Upper lobe of left lung (tissue), 6 donors: ENCODE results near the gene LAGE3. TPM values are rescaled to one million over a fixed set of nuclear protein-coding genes. Genes with fewer than 3 reads are reported as not detected.
A peak's percentile ranks its signal among the peaks of the same experiment; 100 is the strongest.

Source experiments
- ATAC-seq, 2 donors: fragments of 200-7000 bp; cut with Tn5 transposase; one replicate each; pipeline ENCODE4 v1.9.1; 2022; ENCODE audit warnings: mild to moderate bottlenecking in 2 of 2, moderate library complexity in 2 of 2; ENCODE audit not compliant: low FRiP score in 2 of 2
- DNase-seq, 2 donors: peaks; one replicate each; pipeline ENCODE4 v3.0.0-alpha.2; 2019 to 2020
- H3K27ac ChIP-seq, 4 donors: fragments of 200-600 bp; sonication (generic); one replicate each; pipeline ENCODE4 v1.5.1; 2016 to 2019
- H3K27me3 ChIP-seq, 4 donors: fragments of 200-600 bp; sonication (generic); one replicate each; pipeline ENCODE4 v1.5.1; 2017 to 2019
- H3K36me3 ChIP-seq, 4 donors: fragments of 200-600 bp; sonication (generic); one replicate each; pipeline ENCODE4 v1.5.1; 2016 to 2019
- H3K4me1 ChIP-seq, 4 donors: fragments of 200-600 bp; sonication (generic); one replicate each; pipeline ENCODE4 v1.5.1; 2018 to 2019
- H3K4me3 ChIP-seq, 4 donors: fragments of 200-600 bp; sonication (generic); one replicate each; pipeline ENCODE4 v1.5.1; 2017 to 2019; ENCODE audit warnings: mild to moderate bottlenecking in 2 of 4, moderate library complexity in 1 of 4
- H3K9me3 ChIP-seq, 4 donors: fragments of 200-600 bp; sonication (generic); one replicate each; pipeline ENCODE4 v1.5.1; 2018 to 2019
- EP300 ChIP-seq, 4 donors: sonication (generic); formaldehyde crosslinking; IDR thresholded peaks; one replicate each; pipeline ENCODE4 v1.5.1; 2017; ENCODE audit warnings: antibody characterized with exemption in 4 of 4, control low read depth in 2 of 4
- POLR2A ChIP-seq, 4 donors: fragments of 450-650 bp; IDR thresholded peaks; one replicate each; pipeline ENCODE4 v1.5.1; 2016 to 2017; ENCODE audit warnings: antibody characterized with exemption in 4 of 4, mild to moderate bottlenecking in 2 of 4
- POLR2AphosphoS5 ChIP-seq, 2 donors: sonication (generic); formaldehyde crosslinking; IDR thresholded peaks; one replicate each; pipeline ENCODE4 v1.5.1; 2017; ENCODE audit warnings: antibody characterized with exemption in 2 of 2
- WGBS, 2 donors: methylation state at CpG; one replicate each; pipeline ENCODE4 v1.1.5; 2017 to 2018; 5-methylcytosine and 5-hydroxymethylcytosine counted together
- total RNA-seq, 6 donors: library from RNA; depleted of rRNA in 4 of 6; stranded (reverse); fragments of >200 nt in 4 of 6; gene quantifications; one replicate each; pipeline versions ENCODE4 v1.1.0 to v1.2.1, GENCODE V29; 2016 to 2021
- TF ChIP-seq, protein P1 (sequence below), 6 experiments: fragments of 450-650 bp in 4 of 6; fragments of 200-600 bp in 2 of 6; sonication (generic) in 2 of 6; IDR thresholded peaks; one replicate each; pipeline ENCODE4 v1.5.1; 2016 to 2019; ENCODE audit warnings: antibody characterized with exemption in 6 of 6
- donor health status: DM: no; HTN: no; CAD: no; lungs with moderate emphysema.
- donor health status: DM: no; HTN: yes; CAD: no; lungs with severe emphysema.

The LAGE3 gene
- total RNA-seq, 6 donors from 2014 or later: 16.6 to 25.4 (median 20.2) TPM

DNA sequence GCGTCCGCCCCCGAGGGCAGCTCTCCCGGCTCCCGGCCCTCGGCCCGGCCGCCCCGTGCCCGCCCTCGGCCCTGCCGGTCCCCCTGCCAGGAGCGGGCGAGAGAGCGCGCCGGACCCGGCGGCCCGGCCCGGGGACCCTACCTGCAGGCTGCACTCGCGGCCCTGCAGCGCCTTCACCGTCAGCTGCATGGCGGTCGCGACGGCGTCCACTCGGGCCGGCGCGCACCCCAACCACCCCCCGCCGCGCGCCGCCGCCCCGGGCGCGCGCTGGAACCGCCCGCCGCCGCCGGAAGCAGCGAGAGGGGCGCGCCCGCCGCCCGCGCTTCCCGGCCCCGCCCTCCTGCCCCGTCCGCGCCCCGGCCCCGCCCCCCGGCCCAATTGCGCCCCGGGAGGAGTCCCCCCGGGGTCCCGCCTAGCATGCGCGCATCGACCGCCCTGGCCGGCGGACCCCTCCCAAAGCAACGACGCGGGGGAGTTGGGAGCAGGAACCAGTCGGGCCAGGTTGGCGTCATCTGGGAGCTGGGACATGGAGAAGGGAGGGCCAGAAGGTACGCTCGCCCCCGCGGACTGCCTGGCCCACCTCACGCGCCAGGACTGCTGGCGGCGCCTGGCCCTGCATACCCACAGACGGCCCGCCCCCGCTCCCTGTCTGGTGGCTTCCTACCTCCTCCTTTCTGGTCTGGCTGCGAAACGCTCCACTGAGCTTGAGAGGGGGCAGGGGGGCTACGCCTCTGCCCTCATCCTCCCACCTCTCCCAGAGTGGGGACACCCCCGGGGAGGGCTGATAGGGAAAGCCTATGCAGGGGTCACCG, 7.5 kb upstream of the LAGE3 start, which contains the start of gene UBL4A:
TSS of gene UBL4A (minus strand) at position 220 of the 812 bp plus-strand sequence. CDS start at position 189, 31 bp downstream.
- Histone ChIP-seq H3K27me3 (no peaks in the 10 kb centered on the region), H3K9me3 (no peaks in the 10 kb centered on the region), H3K4me3 (peak within 1 kb of the TSS; percentile 44 to 81 (median 76)), H3K36me3 (peaks cover 0 to 17% (median 2%) of the 10 kb centered on the region in 4 donors), H3K4me1 (peaks cover 5 to 48% (median 17%) of the 10 kb centered on the region in 4 donors), H3K27ac (peak within 1 kb of the TSS; percentile 69 to 91 (median 84))
- TF ChIP-seq, protein P1, sequence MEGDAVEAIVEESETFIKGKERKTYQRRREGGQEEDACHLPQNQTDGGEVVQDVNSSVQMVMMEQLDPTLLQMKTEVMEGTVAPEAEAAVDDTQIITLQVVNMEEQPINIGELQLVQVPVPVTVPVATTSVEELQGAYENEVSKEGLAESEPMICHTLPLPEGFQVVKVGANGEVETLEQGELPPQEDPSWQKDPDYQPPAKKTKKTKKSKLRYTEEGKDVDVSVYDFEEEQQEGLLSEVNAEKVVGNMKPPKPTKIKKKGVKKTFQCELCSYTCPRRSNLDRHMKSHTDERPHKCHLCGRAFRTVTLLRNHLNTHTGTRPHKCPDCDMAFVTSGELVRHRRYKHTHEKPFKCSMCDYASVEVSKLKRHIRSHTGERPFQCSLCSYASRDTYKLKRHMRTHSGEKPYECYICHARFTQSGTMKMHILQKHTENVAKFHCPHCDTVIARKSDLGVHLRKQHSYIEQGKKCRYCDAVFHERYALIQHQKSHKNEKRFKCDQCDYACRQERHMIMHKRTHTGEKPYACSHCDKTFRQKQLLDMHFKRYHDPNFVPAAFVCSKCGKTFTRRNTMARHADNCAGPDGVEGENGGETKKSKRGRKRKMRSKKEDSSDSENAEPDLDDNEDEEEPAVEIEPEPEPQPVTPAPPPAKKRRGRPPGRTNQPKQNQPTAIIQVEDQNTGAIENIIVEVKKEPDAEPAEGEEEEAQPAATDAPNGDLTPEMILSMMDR (IDR thresholded peaks at IDR 0.05): peak in 1 of 6 experiments; percentile 7
- TF ChIP-seq EP300 (IDR thresholded peaks at IDR 0.05) (no peak), POLR2AphosphoS5 (IDR thresholded peaks at IDR 0.05) (peak in 1 of 2 donors; percentile 23), POLR2A (IDR thresholded peaks at IDR 0.05) (peak in 2 of 4 donors; percentile 27 to 60)
- peak; percentile 53 to 94 for DNase-seq
- 57% methylated on average over 38 of the region's 95 CpGs; no CpG with 5 or more reads in 1 of the 2 donors for WGBS, 2 donors
- peak; percentile 2 to 73 for ATAC-seq

DNA sequence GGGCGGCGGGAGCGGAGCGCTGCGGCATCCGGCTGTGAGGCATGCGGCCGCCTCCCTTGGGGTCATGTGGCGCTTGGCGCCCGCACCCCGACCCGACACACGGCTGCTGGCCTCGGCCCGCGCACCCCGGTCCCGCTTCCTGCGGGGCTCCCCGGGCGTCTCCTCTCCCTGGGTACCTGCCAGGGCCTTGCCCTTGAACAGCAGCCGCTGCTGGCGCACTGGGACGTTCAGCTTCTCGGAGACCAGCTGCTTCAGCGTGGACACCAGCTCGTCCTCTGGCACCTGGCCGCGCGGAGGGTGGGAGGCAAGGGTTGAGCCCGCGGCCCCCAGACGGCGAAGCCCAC, 6.9 kb upstream of the LAGE3 start:
- DNase-seq: peak in 1 of 2 donors; percentile 86
- TF ChIP-seq POLR2A (IDR thresholded peaks at IDR 0.05) (no peak), EP300 (IDR thresholded peaks at IDR 0.05) (no peak), POLR2AphosphoS5 (IDR thresholded peaks at IDR 0.05) (no peak)
- TF ChIP-seq, protein P1 (IDR thresholded peaks at IDR 0.05): no peak
- H3K27ac ChIP-seq: peak overlapping the region; percentile 69 to 91 (median 83)
- no peaks in the 10 kb centered on the region for H3K27me3 ChIP-seq
- 59% methylated on average over 25 of the region's 35 CpGs; no CpG with 5 or more reads in 1 of the 2 donors for WGBS, 2 donors
- peaks cover 5 to 42% (median 17%) of the 10 kb centered on the region in 4 donors for H3K4me1 ChIP-seq
- no peak for ATAC-seq
- peaks cover 0 to 17% (median 2%) of the 10 kb centered on the region in 4 donors for H3K36me3 ChIP-seq
- H3K9me3 ChIP-seq: no peaks in the 10 kb centered on the region
- peak overlapping the region; percentile 44 to 81 (median 76) for H3K4me3 ChIP-seq

DNA sequence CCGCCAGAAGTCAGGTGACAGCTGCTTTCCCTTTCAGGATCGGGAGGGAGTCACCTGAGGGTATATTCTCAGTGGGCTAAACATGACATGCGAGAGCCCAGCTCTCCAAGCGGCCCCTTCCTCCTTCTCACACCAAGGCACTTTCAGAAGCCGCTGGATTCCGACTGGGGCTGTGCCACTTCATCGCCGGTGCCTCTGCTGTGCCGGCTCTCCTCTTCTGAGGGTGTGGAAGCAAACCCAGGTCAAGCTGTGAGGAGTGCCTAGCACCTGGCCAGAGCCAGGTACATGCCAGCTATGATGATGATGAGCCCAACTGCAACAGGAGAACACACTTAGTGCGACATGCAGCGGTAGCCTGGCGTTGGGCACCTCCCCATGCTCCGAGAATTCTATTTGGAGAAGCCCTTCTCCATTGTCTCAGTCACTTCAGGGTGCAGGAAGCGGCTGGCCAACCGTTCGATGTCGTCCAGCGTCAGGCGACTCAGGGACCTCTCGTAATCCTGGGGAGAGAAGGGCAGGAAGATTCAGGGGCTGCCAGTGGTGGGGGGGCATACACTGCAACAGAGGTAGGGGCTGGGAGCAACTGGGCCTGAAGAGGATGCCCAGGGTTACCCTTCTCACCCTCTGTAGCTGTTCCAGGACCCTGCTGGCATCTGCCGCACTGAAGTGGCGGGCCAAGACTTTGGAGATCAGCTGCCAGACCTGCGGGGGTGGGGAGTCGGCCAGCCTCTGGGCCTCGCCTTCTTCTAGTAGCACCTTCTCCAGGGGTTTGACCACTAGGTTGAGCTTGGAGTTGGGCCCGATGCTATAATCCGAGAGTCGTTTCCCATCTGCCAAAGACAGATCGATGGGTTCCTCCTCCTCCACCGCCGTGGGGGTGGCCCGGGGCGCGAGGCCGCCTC, 6.3 kb upstream of the LAGE3 start:
- Histone ChIP-seq H3K4me3 (peak overlapping the region; percentile 44 to 81 (median 76)), H3K9me3 (no peaks in the 10 kb centered on the region), H3K36me3 (peaks cover 0 to 17% (median 2%) of the 10 kb centered on the region in 4 donors), H3K4me1 (peaks cover 5 to 42% (median 17%) of the 10 kb centered on the region in 4 donors), H3K27ac (peak overlapping the region; percentile 69 to 91 (median 83)), H3K27me3 (no peaks in the 10 kb centered on the region)
- TF ChIP-seq POLR2A (IDR thresholded peaks at IDR 0.05) (no peak), POLR2AphosphoS5 (IDR thresholded peaks at IDR 0.05) (no peak), EP300 (IDR thresholded peaks at IDR 0.05) (no peak)
- TF ChIP-seq, protein P1 (IDR thresholded peaks at IDR 0.05): no peak
- DNase-seq (no peak), ATAC-seq (no peak)
- WGBS, 2 donors: 52 to 74% methylated on average over 5 to 25 of the region's 35 CpGs

DNA sequence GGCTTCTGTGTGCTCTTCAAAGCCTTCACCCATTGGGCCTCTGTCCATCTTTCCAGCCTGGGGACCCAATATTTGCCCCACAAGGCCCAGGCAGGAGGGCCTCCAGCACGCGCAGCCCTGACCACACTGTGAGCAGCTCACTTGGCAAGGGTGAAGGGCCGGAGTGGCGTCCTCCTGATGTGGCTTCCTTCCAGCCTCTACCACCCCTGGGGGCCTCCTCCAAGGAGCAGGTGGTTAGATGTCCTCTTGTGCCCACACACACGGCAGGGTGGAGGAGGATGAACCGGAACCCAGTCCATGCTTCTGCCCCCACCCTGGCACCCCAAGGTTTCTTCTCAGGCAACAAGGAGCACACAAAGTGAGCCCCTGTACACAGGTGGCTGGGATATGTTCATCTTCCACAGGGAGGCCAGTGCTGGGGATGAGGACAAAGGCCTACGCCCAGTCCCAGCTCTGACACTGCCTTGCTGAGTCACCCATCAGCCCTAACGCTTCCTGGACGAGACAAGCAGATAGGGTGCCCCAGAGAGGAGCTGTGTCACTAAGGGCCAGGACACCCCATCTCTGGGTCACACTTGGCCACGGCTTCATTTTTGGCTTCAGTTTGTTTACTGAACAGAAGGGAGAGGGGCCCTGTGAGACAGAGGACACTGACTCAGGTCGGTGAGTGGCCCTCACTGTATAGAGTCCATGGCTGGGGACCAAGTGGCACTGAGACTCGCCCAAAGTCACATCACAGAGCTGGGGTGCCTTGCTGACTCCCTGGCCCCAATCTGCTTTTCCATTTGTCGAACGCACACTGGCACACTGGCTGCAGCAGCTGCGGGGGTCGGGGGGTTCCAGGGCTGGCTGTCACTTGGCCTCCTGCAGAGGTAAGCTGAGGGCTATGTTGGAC, 5.4 kb upstream of the LAGE3 start:
- peak overlapping the region in 1 of 4 donors; percentile 76 for H3K4me3 ChIP-seq
- ATAC-seq (no peak), DNase-seq (no peak)
- no peaks in the 10 kb centered on the region for H3K27me3 ChIP-seq
- peaks cover 0 to 17% (median 2%) of the 10 kb centered on the region in 4 donors for H3K36me3 ChIP-seq
- 90% methylated on average over 16 of the region's 16 CpGs; no CpG with 5 or more reads in 1 of the 2 donors for WGBS, 2 donors
- H3K27ac ChIP-seq: peak overlapping the region in 1 of 4 donors; percentile 14
- TF ChIP-seq POLR2AphosphoS5 (IDR thresholded peaks at IDR 0.05) (no peak), POLR2A (IDR thresholded peaks at IDR 0.05) (no peak), EP300 (IDR thresholded peaks at IDR 0.05) (no peak)
- TF ChIP-seq, protein P1 (IDR thresholded peaks at IDR 0.05): no peak
- H3K4me1 ChIP-seq: peaks cover 3 to 36% (median 17%) of the 10 kb centered on the region in 4 donors
- H3K9me3 ChIP-seq: no peaks in the 10 kb centered on the region
